SHP77 treated with DMSO at 0.1 percent for 48 hours (cell line): ENCODE data around the gene SUSD6.
"Not testable (repeated sequence)": the region's sequence is repeated elsewhere in the genome, so short reads cannot be mapped to it uniquely, and the experiment has no call there.

Experiments
- DNase-seq: peaks from one replicate; lab custom pipeline; 2025; lab: John Stamatoyannopoulos, UW

Gene SUSD6

GRCh38 chr14:69591317-69591716 is 20.1 kb upstream of the SUSD6 start:
- no peak for DNase-seq

DNA sequence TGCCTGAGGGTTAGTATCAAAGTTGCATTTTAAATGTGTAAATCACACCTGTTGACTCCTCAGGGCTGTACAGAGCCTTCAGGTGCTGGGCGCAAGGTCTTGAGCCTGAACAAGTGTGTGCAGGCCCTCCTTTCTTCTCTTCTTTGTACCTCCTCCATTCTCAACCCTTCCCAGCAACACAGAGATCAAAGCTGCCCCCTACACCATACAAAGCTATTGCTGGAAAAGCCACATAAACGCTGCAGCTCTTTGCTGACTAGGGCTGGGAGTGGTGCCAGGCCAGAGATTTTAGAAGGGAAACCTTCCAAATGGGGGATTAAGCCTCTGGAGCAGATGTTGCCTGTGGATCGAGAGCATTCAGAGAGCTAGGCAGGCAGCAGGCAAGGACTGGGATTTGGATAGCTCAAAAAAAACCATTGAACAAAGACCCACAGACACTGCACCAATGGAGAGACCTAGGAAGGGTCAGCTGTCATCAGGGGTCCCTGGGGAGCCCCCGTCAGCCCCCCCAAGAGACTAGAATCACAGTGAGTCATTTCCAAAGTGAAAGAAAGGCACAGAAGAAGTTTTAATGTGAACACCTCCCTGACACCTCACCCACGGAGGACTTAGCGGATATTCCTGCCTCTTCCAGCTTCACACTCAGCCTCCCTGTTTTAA is 18.2 kb upstream of the SUSD6 start:
- DNase-seq: no peak

- DNase-seq: no peak
Observed at GRCh38 chr14:69594846-69595245, 16.6 kb upstream of the SUSD6 start.

GRCh38 chr14:69595336-69595735 is 16.1 kb upstream of the SUSD6 start:
- no peak for DNase-seq

DNA sequence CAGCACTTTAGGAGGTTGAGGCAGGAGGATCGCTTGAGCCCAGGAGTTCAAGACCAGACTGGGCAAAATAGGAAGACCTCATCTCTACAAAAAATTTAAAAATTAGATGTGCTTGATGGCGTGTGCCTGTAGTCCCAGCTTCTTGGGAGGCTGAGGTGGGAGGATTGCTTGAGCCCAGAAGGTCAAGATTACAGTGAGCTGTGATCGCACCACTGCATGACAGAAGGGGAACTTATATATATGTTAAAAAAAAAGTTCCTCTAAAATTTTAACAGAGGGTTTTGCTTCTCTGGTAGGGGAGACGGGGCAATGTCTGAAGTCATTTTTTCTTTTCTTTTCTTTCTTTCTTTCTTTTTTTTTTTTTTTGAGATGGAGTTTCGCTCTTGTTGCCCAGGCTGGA is 12.0 kb upstream of the SUSD6 start:
- DNase-seq: not testable (repeated sequence)

DNA sequence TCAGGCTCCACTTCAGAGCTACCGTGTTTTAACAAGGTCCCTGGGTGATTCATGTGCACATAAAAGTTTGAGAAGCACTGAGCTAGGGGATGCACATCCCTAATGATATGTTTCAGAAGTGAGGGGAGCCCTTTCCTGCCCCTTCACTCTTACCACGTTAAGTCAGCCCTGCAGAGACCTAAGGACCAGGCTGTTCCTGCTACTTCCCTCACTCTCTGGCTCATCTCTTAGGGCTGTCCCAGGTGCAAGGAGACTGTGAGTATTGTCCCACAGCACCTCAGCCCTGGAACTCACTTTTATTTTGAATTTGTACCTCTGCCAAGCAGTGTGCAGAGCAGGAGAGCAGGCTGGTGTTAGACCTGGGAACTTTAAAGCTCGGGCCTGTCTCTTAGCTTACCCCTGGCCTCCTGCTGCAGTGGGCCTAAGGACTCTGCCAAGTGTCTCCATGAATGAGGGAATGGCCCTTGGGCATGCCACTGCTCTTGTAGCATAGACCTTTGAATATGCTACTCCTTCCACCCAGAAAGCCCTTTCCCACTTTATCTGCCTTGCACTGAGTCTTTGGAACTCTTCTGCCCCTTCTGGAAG is 11.0 kb upstream of the SUSD6 start:
- no peak for DNase-seq

- no peak for DNase-seq
Observed at GRCh38 chr14:69605738-69606137, 5.7 kb upstream of the SUSD6 start.

GRCh38 chr14:69606258-69607184 is 4.9 kb upstream of the SUSD6 start:
- no peak for DNase-seq

DNA sequence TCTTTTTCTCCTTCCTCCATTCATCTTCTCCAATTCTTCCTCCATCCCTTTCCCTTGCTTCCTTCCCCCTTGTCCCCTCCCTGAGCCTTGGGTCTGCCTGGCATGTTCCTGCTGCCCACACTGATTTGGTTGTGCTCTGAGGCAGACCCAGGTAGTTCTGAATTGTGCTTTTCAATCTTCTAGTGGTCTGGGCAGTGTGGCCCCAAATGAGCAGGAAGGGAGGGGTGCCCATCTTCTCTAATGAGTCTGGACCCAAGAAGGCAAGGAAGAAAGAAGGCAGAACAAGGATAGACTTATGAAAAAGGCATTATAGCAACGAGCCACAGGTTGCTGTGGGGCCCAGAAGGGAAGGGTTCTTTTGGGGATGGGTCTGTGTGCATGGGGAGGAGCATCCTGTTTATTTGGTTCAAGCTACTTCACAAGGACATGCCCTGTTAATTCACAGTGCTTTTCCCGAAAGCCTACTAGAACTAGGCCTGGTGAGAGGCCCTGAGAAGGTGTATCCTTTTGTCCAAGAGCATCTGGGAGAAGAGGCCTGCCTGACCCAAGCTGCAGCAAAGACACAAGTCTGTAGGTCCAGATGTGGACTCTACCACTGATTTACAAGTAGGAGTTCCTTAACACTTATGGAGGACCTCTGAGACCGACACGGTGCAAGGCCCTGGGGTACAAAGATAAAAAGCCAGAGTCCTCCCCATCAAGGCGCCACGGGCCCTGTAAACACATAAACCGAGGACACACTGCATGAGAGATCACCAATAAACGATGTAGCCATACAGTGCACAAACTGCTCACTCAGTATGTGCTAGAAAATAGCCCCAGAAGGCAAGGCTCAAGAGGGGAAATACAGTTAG is 1.1 kb upstream of the SUSD6 start:
- DNase-seq: no peak

DNA sequence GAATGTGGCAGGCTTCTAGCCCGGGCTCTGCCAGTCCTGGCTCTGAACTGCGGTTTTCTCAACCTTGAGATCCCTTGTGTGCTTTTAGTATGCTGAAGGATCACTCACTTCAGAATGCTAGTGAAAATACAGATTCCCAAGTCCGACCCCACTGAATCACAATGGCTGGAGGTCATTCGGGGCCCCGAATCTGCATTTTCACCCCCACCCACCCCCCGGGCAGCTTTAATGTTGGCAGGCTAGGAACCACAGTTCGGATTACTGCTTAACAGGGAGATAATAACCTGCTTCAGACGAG is 573 bp upstream of the SUSD6 start:
- no peak for DNase-seq

DNA sequence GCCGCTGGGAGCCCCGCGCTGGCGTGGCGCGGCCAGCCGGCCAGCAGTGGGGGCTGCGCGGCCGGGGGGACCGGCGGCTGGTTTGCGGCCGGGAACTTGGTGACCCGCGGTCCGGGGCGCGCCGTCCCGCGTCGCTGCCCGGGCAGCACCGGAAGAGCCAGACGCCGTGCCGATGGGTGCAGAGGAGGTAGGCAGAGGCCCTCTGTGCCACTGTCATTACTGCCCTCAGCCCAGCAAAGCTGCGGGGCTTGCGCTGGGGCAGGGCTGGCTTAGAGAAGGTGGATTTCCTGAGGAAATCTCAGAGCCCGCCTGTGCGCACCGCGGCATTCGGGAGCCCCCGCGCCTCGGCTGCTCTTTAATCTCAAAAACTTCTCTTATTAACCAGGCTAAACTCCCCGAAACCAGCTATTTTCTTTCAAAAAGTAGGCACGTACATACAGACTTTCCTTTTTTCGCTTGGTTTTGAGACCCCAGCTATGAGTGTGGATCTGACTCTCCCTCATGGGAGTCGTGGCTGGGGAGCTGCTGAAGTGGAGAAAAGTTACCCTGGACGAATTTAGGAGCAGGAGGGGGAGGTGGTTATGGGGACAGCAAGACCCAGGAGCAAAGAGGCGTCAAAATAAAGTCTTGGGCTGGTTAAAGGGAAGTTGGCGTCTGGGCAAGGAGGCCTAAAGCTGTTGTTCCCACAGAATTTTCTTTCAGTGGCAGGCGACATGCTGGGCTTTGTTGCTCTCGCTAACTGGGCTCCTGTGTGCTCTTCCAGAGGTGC is 802 bp downstream of the SUSD6 start:
- peak; percentile 15 for DNase-seq

- DNase-seq: no peak
Observed at GRCh38 chr14:69612783-69613130, 1.4 kb downstream of the SUSD6 start.

GRCh38 chr14:69613312-69614073 is 2.1 kb downstream of the SUSD6 start:
- DNase-seq: no peak

DNA sequence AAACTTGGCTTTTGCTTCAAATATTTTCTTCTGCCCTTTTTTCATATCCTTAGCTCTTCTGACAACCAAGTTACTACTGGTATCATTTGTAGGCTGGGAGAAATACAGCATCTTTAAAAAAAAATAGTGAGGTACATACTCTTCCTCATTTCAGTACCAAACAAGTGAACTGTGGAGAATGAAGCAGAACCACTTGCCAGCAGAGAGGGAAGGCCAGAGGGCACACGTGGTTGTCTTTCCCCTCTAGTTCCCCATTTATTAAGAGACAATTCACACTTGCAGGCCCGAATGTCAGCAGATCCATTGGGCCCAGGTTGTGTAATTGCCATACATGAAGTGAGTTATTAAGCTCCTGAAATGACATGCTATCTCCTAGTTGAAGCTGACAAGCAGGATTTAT is 3.2 kb downstream of the SUSD6 start:
- no peak for DNase-seq

DNA sequence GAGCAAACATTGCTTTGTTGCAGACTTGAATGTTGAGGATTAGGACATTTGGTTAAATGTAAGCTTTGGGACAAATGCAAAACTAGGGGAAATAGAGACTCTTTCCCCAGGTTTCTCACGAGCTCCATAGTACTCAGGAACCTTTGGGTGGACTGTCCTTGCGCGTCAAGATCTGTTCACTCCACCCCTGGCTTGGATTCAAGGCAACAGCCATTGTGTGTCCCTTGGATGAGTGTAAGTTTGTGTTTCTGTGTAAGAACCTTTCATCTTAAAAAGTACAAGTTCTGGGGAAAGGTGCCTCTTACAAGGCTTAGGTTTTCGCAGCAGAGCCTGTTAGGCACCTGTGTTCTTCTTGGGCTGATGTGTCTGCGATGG is 3.7 kb downstream of the SUSD6 start:
- DNase-seq: no peak

DNA sequence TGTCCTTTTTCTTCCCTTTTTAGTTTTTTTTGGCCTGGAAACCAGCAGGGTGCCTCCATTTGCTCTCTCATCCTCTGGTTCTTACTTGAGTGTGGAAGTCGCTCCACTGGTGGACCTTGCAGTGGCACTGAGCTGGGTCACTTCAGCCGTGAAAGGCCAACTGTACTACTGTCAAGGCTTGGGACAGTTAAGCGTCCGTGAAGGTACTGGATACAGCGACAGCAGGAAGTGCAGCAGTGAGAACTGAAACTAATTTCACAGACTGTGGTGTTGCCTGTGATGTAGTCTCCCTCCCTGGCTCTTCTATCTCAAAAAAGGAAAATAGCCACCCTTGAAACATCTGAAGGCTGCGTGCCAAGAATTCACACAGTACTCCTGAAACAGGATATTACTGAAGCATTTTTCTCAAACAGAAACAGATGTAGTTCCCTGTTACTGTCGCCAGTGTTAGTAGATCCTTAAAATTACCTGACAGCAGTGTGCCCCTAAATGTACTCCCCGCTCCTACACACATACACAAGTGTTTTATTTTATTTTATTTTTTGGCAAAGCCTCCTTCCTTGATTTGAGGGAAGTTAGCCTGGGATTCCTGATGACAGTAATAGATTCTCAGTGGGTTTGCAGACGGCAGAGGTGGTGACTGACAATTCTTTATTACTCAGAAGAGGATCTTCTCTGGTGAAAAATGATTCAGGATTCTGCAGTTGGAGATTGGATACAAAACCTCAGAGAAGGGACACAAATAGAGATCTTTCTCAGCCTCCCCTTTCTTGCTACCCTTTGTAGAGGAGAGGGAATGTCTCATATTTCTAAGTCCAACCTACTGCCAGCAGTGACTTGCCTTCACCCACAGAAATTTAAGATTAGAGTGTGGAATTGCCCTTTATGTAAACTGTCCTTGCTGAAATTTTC is 4.4 kb downstream of the SUSD6 start:
- DNase-seq: no peak

DNA sequence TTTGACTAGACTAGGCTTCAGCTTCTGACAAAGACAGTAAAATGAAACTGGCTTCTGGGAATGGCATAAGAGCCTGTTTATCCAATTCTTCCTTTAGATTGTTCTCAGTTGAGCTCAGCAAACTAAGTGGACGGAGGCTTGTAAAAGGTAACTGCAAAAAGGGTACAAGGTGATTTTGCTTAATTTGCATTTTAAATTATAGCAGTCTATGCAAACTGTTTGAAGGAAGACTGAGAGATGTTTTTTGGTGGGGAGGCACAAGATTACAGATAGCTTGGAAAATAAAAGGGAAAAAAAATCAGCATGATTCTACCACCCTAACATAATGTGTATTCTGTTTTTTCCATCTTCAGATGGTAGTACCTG is 5.0 kb downstream of the SUSD6 start:
- no peak for DNase-seq

DNA sequence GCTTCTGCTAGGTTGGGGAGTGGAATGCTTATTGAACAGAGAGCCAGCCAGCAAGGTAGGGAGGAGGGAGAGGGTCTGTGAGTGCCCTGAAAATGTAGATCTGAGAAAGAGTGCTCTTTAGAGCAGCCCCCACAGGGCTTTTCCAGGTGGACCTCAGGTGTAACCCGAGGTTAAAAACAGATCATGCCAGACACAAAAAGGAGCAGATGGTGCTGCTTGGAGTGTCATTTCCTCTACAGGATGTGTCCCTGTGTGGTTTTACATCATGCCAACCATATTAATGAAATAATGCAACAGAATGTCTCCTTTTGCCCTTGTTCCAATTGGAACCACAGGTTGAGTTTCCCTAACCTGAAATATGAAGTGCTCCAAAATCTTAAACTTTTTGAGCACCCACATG is 6.4 kb downstream of the SUSD6 start:
- no peak for DNase-seq

- DNase-seq: no peak
Observed at GRCh38 chr14:69619012-69619411, 7.6 kb downstream of the SUSD6 start.

GRCh38 chr14:69620211-69620611 is 8.8 kb downstream of the SUSD6 start:
- no peak for DNase-seq
